Caco-2 (cell line): ENCODE data around the gene SH3RF1. TPM values are rescaled to one million over a fixed set of nuclear protein-coding genes. Genes with fewer than 3 reads are reported as not detected.

Source experiments
- BruUV-seq: library from RNA; stranded (reverse); fragments of 400-500 nt; replicated peaks from 2 replicates; lab custom pipeline; 2021; lab: Mats Ljungman, UMichigan
- CTCF ChIA-PET: fragments of 300-600 bp; sonication (Branson Sonifier 250); formaldehyde crosslinking; loops from one replicate; lab custom pipeline; 2022; ENCODE audit warnings: antibody characterized with exemption; lab: Charles Lee
- POLR2A ChIA-PET: fragments of 300-600 bp; sonication (Branson Sonifier 250); formaldehyde crosslinking; loops from one replicate; lab custom pipeline; 2022; ENCODE audit warnings: antibody characterized with exemption; lab: Charles Lee
- DNase-seq, 2 experiments: peaks; one replicate each; pipeline versions ENCODE4 v3.0.0 to v3.0.0-alpha.2; 2020 to 2022
- H3K27me3 ChIP-seq: replicated peaks from 2 replicates; pipeline ENCODE4 v1.6.0; 2011; ENCODE audit warnings: low read length; ENCODE audit not compliant: control insufficient read depth, insufficient read depth
- H3K36me3 ChIP-seq: 2 replicates; pipeline ENCODE4 v1.5.1; 2011; ENCODE audit warnings: low read length; ENCODE audit not compliant: control insufficient read depth, insufficient read depth
- H3K4me1 ChIP-seq: fragments of 250-450 bp; sonication (Bioruptor Pico); 2 replicates; pipeline ENCODE4 v1.5.1; 2020; ENCODE audit warnings: mild to moderate bottlenecking
- H3K4me3 ChIP-seq: 2 replicates; pipeline ENCODE4 v1.5.1; 2011; ENCODE audit warnings: low read depth, mild to moderate bottlenecking, control low read depth, low read length
- H3K9me3 ChIP-seq: fragments of 250-450 bp; sonication (Bioruptor Pico); 2 replicates; pipeline ENCODE4 v1.5.1; 2020; ENCODE audit warnings: mild to moderate bottlenecking, moderate library complexity
- H3K27ac Mint-ChIP-seq: one replicate; pipeline ENCODE4 v1.8.0; 2022; ENCODE audit warnings: mixed read lengths; ENCODE audit not compliant: unreplicated experiment
- H3K27me3 Mint-ChIP-seq: one replicate; pipeline ENCODE4 v1.8.0; 2022; ENCODE audit warnings: mixed read lengths; ENCODE audit not compliant: insufficient read depth, unreplicated experiment
- H3K36me3 Mint-ChIP-seq: one replicate; pipeline ENCODE4 v1.8.0; 2022; ENCODE audit warnings: mild to moderate bottlenecking, mixed read lengths; ENCODE audit not compliant: insufficient read depth, unreplicated experiment
- H3K4me1 Mint-ChIP-seq: one replicate; pipeline ENCODE4 v1.8.0; 2022; ENCODE audit warnings: low read depth, mixed read lengths; ENCODE audit not compliant: unreplicated experiment
- H3K4me3 Mint-ChIP-seq: one replicate; pipeline ENCODE4 v1.8.0; 2022; ENCODE audit warnings: mild to moderate bottlenecking, moderate library complexity, mixed read lengths; ENCODE audit not compliant: unreplicated experiment
- H3K9me3 Mint-ChIP-seq: one replicate; pipeline ENCODE4 v1.8.0; 2022; ENCODE audit warnings: mixed read lengths; ENCODE audit not compliant: unreplicated experiment
- intact Hi-C: fragments of 100-400 bp; cut with micrococcal nuclease; formaldehyde crosslinking; loops from one replicate; pipeline ENCODE4 v1.10.0; 2022; ENCODE audit not compliant: unreplicated experiment
- total RNA-seq: library from RNA; stranded (reverse); gene quantifications from 2 replicates; pipeline ENCODE4 v1.2.3, GENCODE V29; 2022
- TF ChIP-seq, protein P1 (sequence below), 2 experiments: fragments of 200-600 bp in 1 of 2; IDR thresholded peaks; 1 replicate in 1 of 2; 2 replicates in 1 of 2; pipeline versions ENCODE4 v1.5.1 to v1.8.0; 2011 to 2022; ENCODE audit warnings: antibody characterized with exemption in 1 of 2, control low read depth in 1 of 2, inconsistent platforms in 1 of 2, low read depth in 1 of 2, low read length in 1 of 2, mild to moderate bottlenecking in 1 of 2, moderate library complexity in 1 of 2; ENCODE audit not compliant: insufficient read depth in 1 of 2, severe bottlenecking in 1 of 2, unreplicated experiment in 1 of 2

SH3RF1 gene
- total RNA-seq, 1 experiment from 2014 or later = 25.1 TPM

DNA sequence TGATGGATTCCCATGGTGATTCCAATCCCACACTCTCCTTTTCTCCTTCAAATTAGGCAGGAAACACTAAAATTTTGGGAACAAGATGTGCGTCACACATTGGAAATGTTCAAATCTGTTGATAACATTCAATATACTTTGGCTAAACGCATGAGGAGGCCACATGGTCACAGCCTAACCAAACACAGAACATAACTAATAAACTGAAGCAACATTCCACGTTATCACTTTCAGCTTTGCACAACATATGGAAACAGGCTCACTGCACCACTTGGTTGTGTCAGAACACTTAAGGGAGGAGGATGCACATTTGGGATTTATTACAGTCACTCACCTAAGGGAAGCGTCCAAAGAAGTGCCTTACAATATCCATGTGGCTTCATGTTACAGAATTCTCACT is 4.7 kb downstream of the SH3RF1 start:
- Mint-ChIP-seq H3K4me3 (peak overlapping the region; percentile 63), H3K36me3 (peaks cover 76% of the 10 kb centered on the region), H3K27ac (peak overlapping the region; percentile 93), H3K27me3 (no peaks in the 10 kb centered on the region), H3K9me3 (no peaks in the 10 kb centered on the region), H3K4me1 (peaks cover 25% of the 10 kb centered on the region)
- TF ChIP-seq, protein P1, sequence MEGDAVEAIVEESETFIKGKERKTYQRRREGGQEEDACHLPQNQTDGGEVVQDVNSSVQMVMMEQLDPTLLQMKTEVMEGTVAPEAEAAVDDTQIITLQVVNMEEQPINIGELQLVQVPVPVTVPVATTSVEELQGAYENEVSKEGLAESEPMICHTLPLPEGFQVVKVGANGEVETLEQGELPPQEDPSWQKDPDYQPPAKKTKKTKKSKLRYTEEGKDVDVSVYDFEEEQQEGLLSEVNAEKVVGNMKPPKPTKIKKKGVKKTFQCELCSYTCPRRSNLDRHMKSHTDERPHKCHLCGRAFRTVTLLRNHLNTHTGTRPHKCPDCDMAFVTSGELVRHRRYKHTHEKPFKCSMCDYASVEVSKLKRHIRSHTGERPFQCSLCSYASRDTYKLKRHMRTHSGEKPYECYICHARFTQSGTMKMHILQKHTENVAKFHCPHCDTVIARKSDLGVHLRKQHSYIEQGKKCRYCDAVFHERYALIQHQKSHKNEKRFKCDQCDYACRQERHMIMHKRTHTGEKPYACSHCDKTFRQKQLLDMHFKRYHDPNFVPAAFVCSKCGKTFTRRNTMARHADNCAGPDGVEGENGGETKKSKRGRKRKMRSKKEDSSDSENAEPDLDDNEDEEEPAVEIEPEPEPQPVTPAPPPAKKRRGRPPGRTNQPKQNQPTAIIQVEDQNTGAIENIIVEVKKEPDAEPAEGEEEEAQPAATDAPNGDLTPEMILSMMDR (IDR thresholded peaks at IDR 0.05; ENCODE audit: insufficient read depth in 1 of 2, low read depth in 1 of 2, low read length in 1 of 2, severe bottlenecking in 1 of 2, unreplicated experiment in 1 of 2) = no peak
- peaks cover 4% of the 10 kb centered on the region for H3K36me3 ChIP-seq
- intact Hi-C loops = loop anchor here (5.0 kb wide), 1 partner anchor 149 kb away; no protein-coding TSS in a partner anchor
- no TSS peak for BruUV-seq
- peaks cover 30% of the 10 kb centered on the region for H3K4me1 ChIP-seq
- ChIA-PET POLR2A (no interaction called here), CTCF (no interaction called here)
- no peaks in the 10 kb centered on the region for H3K9me3 ChIP-seq
- no peaks in the 10 kb centered on the region for H3K27me3 ChIP-seq
- no peak overlapping the region for H3K4me3 ChIP-seq
- DNase-seq = peak in 1 of 2 experiments; percentile 21

DNA sequence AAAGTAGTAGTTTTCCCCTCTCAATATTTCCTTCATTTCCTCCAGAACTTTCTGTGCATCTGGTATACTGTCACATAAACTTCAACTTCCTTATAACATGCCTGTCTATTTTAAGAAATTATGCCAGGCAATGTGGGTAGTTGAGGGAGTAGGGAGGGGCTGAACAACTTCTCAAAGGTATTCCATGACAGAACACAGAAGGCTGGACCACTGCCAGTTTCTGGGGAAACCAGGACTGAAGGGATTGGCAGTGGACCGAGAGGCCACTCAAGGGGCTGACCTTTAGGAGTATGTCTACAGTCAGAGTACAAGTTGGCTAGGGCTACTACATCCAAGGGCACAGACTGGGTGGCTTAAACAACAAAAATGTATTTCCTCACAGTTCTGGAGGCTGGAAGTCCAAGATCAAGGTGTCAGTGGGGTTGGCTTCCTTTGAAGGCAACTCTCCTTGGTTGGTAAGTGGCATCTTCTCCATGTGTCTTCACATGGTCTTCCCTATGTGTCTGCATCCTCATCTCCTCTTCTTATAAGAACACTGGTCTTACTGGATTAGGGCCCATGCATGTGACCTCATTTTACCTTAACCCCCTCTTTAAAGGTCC is 6.9 kb downstream of the SH3RF1 start:
- no peak overlapping the region for H3K27ac Mint-ChIP-seq
- H3K4me3 ChIP-seq = no peak overlapping the region
- H3K36me3 ChIP-seq = peaks cover 4% of the 10 kb centered on the region
- ChIA-PET POLR2A (no interaction called here), CTCF (no interaction called here)
- H3K36me3 Mint-ChIP-seq = peaks cover 74% of the 10 kb centered on the region
- TF ChIP-seq, protein P1 (IDR thresholded peaks at IDR 0.05; ENCODE audit: insufficient read depth in 1 of 2, low read depth in 1 of 2, low read length in 1 of 2, severe bottlenecking in 1 of 2, unreplicated experiment in 1 of 2) = no peak
- intact Hi-C loops = no loop called here
- no peaks in the 10 kb centered on the region for H3K27me3 ChIP-seq
- no peak overlapping the region for H3K4me3 Mint-ChIP-seq
- no peaks in the 10 kb centered on the region for H3K9me3 Mint-ChIP-seq
- H3K27me3 Mint-ChIP-seq = no peaks in the 10 kb centered on the region
- no TSS peak for BruUV-seq
- H3K9me3 ChIP-seq = no peaks in the 10 kb centered on the region
- peaks cover 42% of the 10 kb centered on the region for H3K4me1 Mint-ChIP-seq
- no peak for DNase-seq
- H3K4me1 ChIP-seq = peaks cover 40% of the 10 kb centered on the region

DNA sequence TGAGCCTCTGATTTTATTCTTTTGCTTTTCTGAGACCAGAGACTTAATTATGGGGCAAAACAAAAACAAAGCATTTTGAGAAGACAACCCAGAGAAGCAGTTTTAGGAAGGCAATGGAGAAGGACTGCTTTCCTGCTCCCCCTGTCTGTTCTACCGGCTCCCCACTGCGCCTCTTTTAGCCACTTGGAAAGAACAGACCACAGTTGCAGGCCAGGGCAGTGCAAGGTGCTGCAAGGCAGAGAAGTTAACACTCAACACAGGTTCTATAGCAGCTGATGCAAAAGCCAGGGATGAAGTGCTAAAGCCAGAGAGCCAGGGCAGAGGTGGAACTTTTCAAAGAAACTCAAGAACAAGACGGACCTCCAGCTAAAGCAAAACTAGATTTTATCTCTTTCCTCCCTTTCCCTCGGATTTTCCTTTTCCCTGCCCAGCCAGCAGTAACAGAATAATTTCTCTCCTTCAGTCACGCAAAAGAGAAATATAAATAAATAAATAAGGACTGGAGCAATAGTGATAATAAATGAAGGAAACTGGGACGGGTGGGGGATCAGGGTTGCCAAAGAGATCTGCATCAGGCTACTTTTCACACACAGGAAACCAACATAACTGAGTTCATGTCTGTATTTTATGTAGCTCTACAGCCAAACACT is 10.4 kb downstream of the SH3RF1 start:
- CTCF ChIA-PET = no interaction called here
- Histone ChIP-seq H3K4me3 (no peak overlapping the region), H3K27me3 (no peaks in the 10 kb centered on the region), H3K4me1 (peaks cover 50% of the 10 kb centered on the region), H3K36me3 (peaks cover 4% of the 10 kb centered on the region), H3K9me3 (no peaks in the 10 kb centered on the region)
- POLR2A ChIA-PET = no interaction called here
- Mint-ChIP-seq H3K27ac (peak overlapping the region; percentile 4), H3K27me3 (no peaks in the 10 kb centered on the region), H3K36me3 (peaks cover 52% of the 10 kb centered on the region), H3K4me3 (no peak overlapping the region), H3K9me3 (no peaks in the 10 kb centered on the region), H3K4me1 (peaks cover 49% of the 10 kb centered on the region)
- DNase-seq = no peak
- TF ChIP-seq, protein P1 (IDR thresholded peaks at IDR 0.05; ENCODE audit: insufficient read depth in 1 of 2, low read depth in 1 of 2, low read length in 1 of 2, severe bottlenecking in 1 of 2, unreplicated experiment in 1 of 2) = no peak
- BruUV-seq = no TSS peak
- intact Hi-C loops = no loop called here
